B cell (primary cell): ENCODE measurements around the gene ROR2. TPM values are rescaled to one million over a fixed set of nuclear protein-coding genes. Genes with fewer than 3 reads are reported as not detected.

Experiments used
- ATAC-seq: fragments of 200-7000 bp; cut with Tn5 transposase; one replicate; pipeline ENCODE4 v1.10.0; 2021; ENCODE audit warnings: low read depth, mild to moderate bottlenecking, moderate number of reproducible peaks, moderate library complexity
- CTCF ChIA-PET: fragments of 350-600 bp; sonication (Branson Sonifier 250); formaldehyde crosslinking; loops from one replicate; lab custom pipeline; 2021; ENCODE audit warnings: antibody characterized with exemption, inconsistent platforms; lab: Charles Lee
- POLR2A ChIA-PET: fragments of 350-600 bp; sonication (Branson Sonifier 250); formaldehyde crosslinking; loops from one replicate; lab custom pipeline; 2021; ENCODE audit warnings: antibody characterized with exemption; lab: Charles Lee
- DNase-seq: peaks from one replicate; pipeline ENCODE4 v3.0.0; 2013
- H2AFZ ChIP-seq: 2 replicates; pipeline ENCODE4 v1.6.1; 2012; ENCODE audit warnings: mild to moderate bottlenecking, low read depth, low read length; ENCODE audit not compliant: insufficient read depth, poor library complexity, severe bottlenecking
- H3K27ac ChIP-seq, 2 donors: 1 replicate in 1 of 2; 2 replicates in 1 of 2; pipeline ENCODE4 v1.5.1; 2012 to 2013; ENCODE audit warnings: low read length in 2 of 2, mild to moderate bottlenecking in 2 of 2, moderate library complexity in 1 of 2
- H3K27me3 ChIP-seq, 4 experiments: fragments of 200-600 bp in 1 of 4; sonication (generic) in 1 of 4; replicated peaks in 1 of 4; 1 replicate in 2 of 4; 2 replicates in 2 of 4; pipeline versions ENCODE4 v1.6.1 to v1.7.0; 2013 to 2016; ENCODE audit warnings: low read length in 3 of 4, mild to moderate bottlenecking in 2 of 4, mixed read lengths in 1 of 4, moderate library complexity in 1 of 4; ENCODE audit not compliant: insufficient read depth in 4 of 4, control insufficient read depth in 3 of 4; ENCODE audit errors: control extremely low read depth in 1 of 4
- H3K36me3 ChIP-seq, 2 experiments: replicated peaks in 1 of 2; 1 replicate in 1 of 2; 2 replicates in 1 of 2; pipeline versions ENCODE4 v1.6.1 to v1.7.1; 2013; ENCODE audit warnings: low read length in 1 of 2; ENCODE audit not compliant: insufficient read depth in 2 of 2, control insufficient read depth in 1 of 2; ENCODE audit errors: control extremely low read depth in 1 of 2, extremely low read depth in 1 of 2
- H3K4me1 ChIP-seq, 2 donors: fragments of 200-600 bp in 1 of 2; sonication (generic) in 1 of 2; 1 replicate in 1 of 2; 2 replicates in 1 of 2; pipeline versions ENCODE4 v1.5.1 to v1.6.1; 2013 to 2017; ENCODE audit warnings: low read length in 2 of 2; ENCODE audit not compliant: control insufficient read depth in 2 of 2, insufficient read depth in 2 of 2
- H3K4me2 ChIP-seq: replicated peaks from 2 replicates; pipeline ENCODE3; 2012; ENCODE audit warnings: mild to moderate bottlenecking, low read depth, low read length; ENCODE audit not compliant: poor library complexity, severe bottlenecking
- H3K4me3 ChIP-seq, 5 experiments: fragments of 200-600 bp in 1 of 5; sonication (generic) in 1 of 5; 1 replicate in 3 of 5; 2 replicates in 2 of 5; pipeline versions ENCODE4 v1.5.1 to v1.7.0; 2011 to 2016; ENCODE audit warnings: low read length in 4 of 5, mild to moderate bottlenecking in 4 of 5, low read depth in 2 of 5, control low read depth in 1 of 5, moderate library complexity in 1 of 5; ENCODE audit not compliant: insufficient read depth in 1 of 5; ENCODE audit errors: control extremely low read depth in 1 of 5, extremely low read depth in 1 of 5
- H3K79me2 ChIP-seq: fragments of 200-600 bp; sonication (generic); one replicate; pipeline ENCODE4 v1.6.0; 2016; ENCODE audit warnings: low read length; ENCODE audit not compliant: control insufficient read depth, insufficient read depth
- H3K9ac ChIP-seq: fragments of 200-600 bp; sonication (generic); 2 replicates; pipeline ENCODE4 v1.6.1; 2017; ENCODE audit warnings: mild to moderate bottlenecking, low read length, moderate library complexity
- H3K9me3 ChIP-seq, 3 donors: one replicate each; pipeline versions ENCODE4 v1.6.1 to v1.7.1; 2013; ENCODE audit warnings: low read length in 2 of 3; ENCODE audit not compliant: control insufficient read depth in 2 of 3, insufficient read depth in 1 of 3; ENCODE audit errors: control extremely low read depth in 1 of 3
- H4K20me1 ChIP-seq: 2 replicates; pipeline ENCODE4 v1.6.0; 2012; ENCODE audit warnings: mild to moderate bottlenecking, low read length; ENCODE audit not compliant: insufficient read depth, control insufficient read depth, poor library complexity, severe bottlenecking
- H3K27ac Mint-ChIP-seq: one replicate; pipeline ENCODE4 v1.8.0; 2021; ENCODE audit warnings: mixed read lengths
- H3K27me3 Mint-ChIP-seq: one replicate; pipeline ENCODE4 v1.8.0; 2021; ENCODE audit warnings: mixed read lengths
- H3K4me1 Mint-ChIP-seq: one replicate; pipeline ENCODE4 v1.8.0; 2021; ENCODE audit warnings: mixed read lengths
- H3K4me3 Mint-ChIP-seq: one replicate; pipeline ENCODE4 v1.8.0; 2021; ENCODE audit warnings: mixed read lengths
- H3K9me3 Mint-ChIP-seq: one replicate; pipeline ENCODE4 v1.8.0; 2022; ENCODE audit warnings: mixed read lengths; ENCODE audit not compliant: insufficient read depth
- EZH2 ChIP-seq: IDR thresholded peaks from 2 replicates; pipeline ENCODE4 v1.6.1; 2012; ENCODE audit warnings: borderline replicate concordance, low read depth, mild to moderate bottlenecking, moderate library complexity, low read length; ENCODE audit not compliant: insufficient read depth, poor library complexity, severe bottlenecking
- WGBS: methylation state at CpG from one replicate; pipeline ENCODE4 v1.1.5; 2013; ENCODE audit warnings: missing lambda C conversion rate; ENCODE audit not compliant: insufficient coverage; 5-methylcytosine and 5-hydroxymethylcytosine counted together
- intact Hi-C: fragments of 100-400 bp; cut with micrococcal nuclease; formaldehyde crosslinking; loops from one replicate; pipeline ENCODE4 v1.10.0; 2022
- polyA plus RNA-seq: library from polyadenylated mRNA; depleted of rRNA; stranded (reverse); fragments of >200 nt; gene quantifications from 2 replicates; pipeline ENCODE4 v1.2.3, GENCODE V29; 2012
- total RNA-seq, 2 donors: library from RNA; stranded (reverse); fragments of 120-200 nt in 1 of 2; gene quantifications; 1 replicate in 1 of 2; 2 replicates in 1 of 2; pipeline versions ENCODE4 v1.2.3 to v1.2.4, GENCODE V29; 2013 to 2022
- TF ChIP-seq, protein P1 (sequence below): fragments of 200-600 bp; IDR thresholded peaks from one replicate; pipeline ENCODE4 v1.8.0; 2022; ENCODE audit warnings: antibody characterized with exemption, mild to moderate bottlenecking

The ROR2 gene
- total and polyA plus RNA-seq, 2 donors (not counting 1 experiment from before 2014, with no cell fraction given) = 0.21 to 0.49 TPM

DNA sequence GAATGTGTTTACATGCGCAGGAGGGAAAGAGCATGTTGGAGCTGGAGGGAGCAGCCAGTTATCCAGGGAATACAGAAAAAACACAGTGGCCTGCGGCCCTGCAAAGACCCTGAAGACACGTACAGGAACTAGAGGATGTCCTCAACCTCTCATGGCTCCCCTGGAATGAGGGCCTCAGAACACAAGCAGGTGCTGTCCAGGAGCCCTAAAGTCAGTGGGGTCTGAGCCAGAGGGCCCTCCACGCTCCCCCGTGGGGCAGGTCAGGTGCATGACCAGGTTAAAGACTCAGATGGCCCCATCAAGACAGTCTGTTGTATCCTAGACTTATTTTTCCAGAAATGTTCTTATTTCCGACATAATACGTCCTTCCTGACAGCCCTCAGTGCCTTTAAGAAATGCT is 106.9 kb downstream of the ROR2 start:
- peaks cover 33% of the 10 kb centered on the region for H3K4me1 Mint-ChIP-seq
- Histone ChIP-seq H3K4me3 (no peak overlapping the region), H3K27ac (no peak overlapping the region), H3K27me3 (peaks cover 0 to 13% (median 6%) of the 10 kb centered on the region in 4 experiments), H3K36me3 (no peaks in the 10 kb centered on the region), H4K20me1 (no peaks in the 10 kb centered on the region), H3K9ac (no peak overlapping the region), H3K4me2 (peak overlapping the region; percentile 11), H3K9me3 (no peaks in the 10 kb centered on the region), H3K79me2 (no peaks in the 10 kb centered on the region), H3K4me1 (peaks cover 11 to 27% of the 10 kb centered on the region in 2 donors), H2AFZ (no peak overlapping the region)
- intact Hi-C loops = no loop called here
- H3K4me3 Mint-ChIP-seq = no peak overlapping the region
- H3K27ac Mint-ChIP-seq = no peak overlapping the region
- CTCF ChIA-PET = no interaction called here
- DNase-seq (no peak), ATAC-seq (no peak)
- no peaks in the 10 kb centered on the region for H3K9me3 Mint-ChIP-seq
- 83% methylated on average over 3 of the region's 7 CpGs for WGBS
- TF ChIP-seq, protein P1, sequence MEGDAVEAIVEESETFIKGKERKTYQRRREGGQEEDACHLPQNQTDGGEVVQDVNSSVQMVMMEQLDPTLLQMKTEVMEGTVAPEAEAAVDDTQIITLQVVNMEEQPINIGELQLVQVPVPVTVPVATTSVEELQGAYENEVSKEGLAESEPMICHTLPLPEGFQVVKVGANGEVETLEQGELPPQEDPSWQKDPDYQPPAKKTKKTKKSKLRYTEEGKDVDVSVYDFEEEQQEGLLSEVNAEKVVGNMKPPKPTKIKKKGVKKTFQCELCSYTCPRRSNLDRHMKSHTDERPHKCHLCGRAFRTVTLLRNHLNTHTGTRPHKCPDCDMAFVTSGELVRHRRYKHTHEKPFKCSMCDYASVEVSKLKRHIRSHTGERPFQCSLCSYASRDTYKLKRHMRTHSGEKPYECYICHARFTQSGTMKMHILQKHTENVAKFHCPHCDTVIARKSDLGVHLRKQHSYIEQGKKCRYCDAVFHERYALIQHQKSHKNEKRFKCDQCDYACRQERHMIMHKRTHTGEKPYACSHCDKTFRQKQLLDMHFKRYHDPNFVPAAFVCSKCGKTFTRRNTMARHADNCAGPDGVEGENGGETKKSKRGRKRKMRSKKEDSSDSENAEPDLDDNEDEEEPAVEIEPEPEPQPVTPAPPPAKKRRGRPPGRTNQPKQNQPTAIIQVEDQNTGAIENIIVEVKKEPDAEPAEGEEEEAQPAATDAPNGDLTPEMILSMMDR = no peak
- TF ChIP-seq EZH2 = no peak
- POLR2A ChIA-PET = no interaction called here
- H3K27me3 Mint-ChIP-seq = peaks cover 37% of the 10 kb centered on the region

DNA sequence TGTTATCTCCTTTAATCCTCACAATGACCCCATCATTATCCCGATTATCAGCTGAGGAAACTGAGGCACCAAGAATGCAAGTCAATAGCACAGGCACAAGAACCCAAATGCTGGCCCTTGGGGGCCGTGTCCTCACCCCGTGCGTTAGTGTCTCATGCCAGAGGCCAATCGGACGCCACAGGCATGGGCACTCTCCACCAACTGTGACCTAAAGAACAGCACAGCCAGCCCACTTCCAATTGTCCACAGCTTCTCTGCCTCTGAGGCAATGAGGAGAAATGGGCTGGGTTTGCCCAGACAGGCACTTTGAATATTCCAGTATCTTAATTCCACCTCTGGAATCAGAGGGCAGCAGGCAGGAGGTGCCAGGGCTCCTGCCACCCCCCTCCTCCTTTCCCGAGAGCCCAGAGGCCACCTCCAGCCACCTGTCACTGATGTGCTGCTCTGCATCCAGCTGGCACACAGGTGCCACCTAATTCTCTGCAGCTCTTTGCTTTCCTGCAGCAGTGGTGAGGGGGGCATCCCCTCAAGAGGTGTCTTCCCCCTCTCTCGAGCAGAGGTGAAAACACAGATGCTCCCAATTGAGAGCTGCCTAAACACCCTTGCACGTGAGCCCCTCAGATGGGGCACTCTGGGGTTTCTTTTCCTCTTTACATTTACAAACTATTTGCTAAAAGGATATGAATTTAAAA is 107.5 kb downstream of the ROR2 start:
- Histone ChIP-seq H3K4me3 (no peak overlapping the region), H2AFZ (no peak overlapping the region), H4K20me1 (no peaks in the 10 kb centered on the region), H3K9me3 (no peaks in the 10 kb centered on the region), H3K27ac (no peak overlapping the region), H3K79me2 (no peaks in the 10 kb centered on the region), H3K36me3 (no peaks in the 10 kb centered on the region), H3K27me3 (peaks cover 0 to 13% (median 6%) of the 10 kb centered on the region in 4 experiments), H3K4me1 (peaks cover 11 to 27% of the 10 kb centered on the region in 2 donors), H3K9ac (no peak overlapping the region), H3K4me2 (no peak overlapping the region)
- intact Hi-C loops = no loop called here
- ChIA-PET CTCF (no interaction called here), POLR2A (no interaction called here)
- Mint-ChIP-seq H3K4me3 (no peak overlapping the region), H3K27ac (no peak overlapping the region), H3K4me1 (peaks cover 32% of the 10 kb centered on the region), H3K27me3 (peaks cover 32% of the 10 kb centered on the region), H3K9me3 (no peaks in the 10 kb centered on the region)
- WGBS = 73% methylated on average over 6 of the region's 9 CpGs
- DNase-seq = no peak
- TF ChIP-seq, protein P1 = no peak
- TF ChIP-seq EZH2 = no peak
- ATAC-seq = no peak
